ENCODE data around the gene SYT1.

GRCh38 chr12:79227091-79227490 lies 362.5 kb downstream of the SYT1 start:
- no peak for TF ChIP-seq CTCF (IDR thresholded peaks at IDR 0.05)
- no peak for TF ChIP-seq POLR2A (IDR thresholded peaks at IDR 0.05)
- TF ChIP-seq EP300 (IDR thresholded peaks at IDR 0.05), result no peak
